GM19467 (cell line): ENCODE results near the gene F11R.
"Not testable (repeated sequence)": the region's sequence is repeated elsewhere in the genome, so short reads cannot be mapped to it uniquely, and the experiment has no call there.

Source experiments
- ATAC-seq: cut with Tn5 transposase; IDR thresholded peaks from one replicate; pipeline ENCODE4 v1.9.1; 2021; ENCODE audit warnings: mild to moderate bottlenecking, moderate library complexity; ENCODE audit not compliant: unreplicated experiment

The F11R gene

GRCh38 chr1:161016683-161017082 is 4.3 kb downstream of the F11R start:
- ATAC-seq = not testable (repeated sequence)

GRCh38 chr1:161013488-161014230 is 7.3 kb downstream of the F11R start:
- peak; percentile 81 for ATAC-seq

- ATAC-seq = peak; percentile 21
These were observed 7.8 kb downstream of the F11R start for GRCh38 chr1:161013131-161013487.

GRCh38 chr1:161012420-161012819 is 8.5 kb downstream of the F11R start:
- ATAC-seq = no peak

- no peak for ATAC-seq
These were observed 11.2 kb downstream of the F11R start for GRCh38 chr1:161009602-161010211.

- ATAC-seq = no peak
These were observed 12.0 kb downstream of the F11R start for GRCh38 chr1:161008869-161009510.

GRCh38 chr1:161007369-161007768 is 13.6 kb downstream of the F11R start:
- no peak for ATAC-seq

- ATAC-seq = no peak
These were observed 14.4 kb downstream of the F11R start for GRCh38 chr1:161006563-161006962.

- no peak for ATAC-seq
These were observed 19.4 kb downstream of the F11R start for GRCh38 chr1:161001525-161001924.

- no peak for ATAC-seq
These were observed 20.0 kb downstream of the F11R start for GRCh38 chr1:161000736-161001480.

- no peak for ATAC-seq
These were observed 21.6 kb downstream of the F11R start for GRCh38 chr1:160999376-160999775.

- no peak for ATAC-seq
These were observed 23.5 kb downstream of the F11R start for GRCh38 chr1:160997323-160998038.

GRCh38 chr1:160996178-160996577 is 24.8 kb downstream of the F11R start:
- no peak for ATAC-seq

GRCh38 chr1:160993544-160994193 is 27.3 kb downstream of the F11R start:
- ATAC-seq = no peak

GRCh38 chr1:160992036-160992435 is 28.9 kb downstream of the F11R start:
- ATAC-seq = not testable (repeated sequence)

- no peak for ATAC-seq
These were observed 33.4 kb downstream of the F11R start for GRCh38 chr1:160987359-160988050.

- ATAC-seq = no peak
These were observed 35.2 kb downstream of the F11R start for GRCh38 chr1:160985723-160986122.

GRCh38 chr1:160981584-160982411 is 39.2 kb downstream of the F11R start:
- no peak for ATAC-seq

- no peak for ATAC-seq
These were observed 41.7 kb downstream of the F11R start for GRCh38 chr1:160979286-160979685.
